GM23338 (cell line): ENCODE measurements around the gene SLC6A11. TPM values are rescaled to one million over a fixed set of nuclear protein-coding genes. Genes with fewer than 3 reads are reported as not detected.

Experiments
- ATAC-seq: fragments of 200-7000 bp; cut with Tn5 transposase; 3 replicates; pipeline ENCODE4 v1.9.1; 2020
- DNase-seq: peaks from one replicate; pipeline ENCODE4 v3.0.0-alpha.2; 2015; ENCODE audit warnings: low spot score
- H2AFZ ChIP-seq: fragments of 200-600 bp; sonication (generic); 2 replicates; pipeline ENCODE4 v1.8.0; 2016; ENCODE audit warnings: antibody characterized with exemption, mild to moderate bottlenecking, moderate library complexity
- H3F3A ChIP-seq: fragments of 200-600 bp; sonication (generic); replicated peaks from 2 replicates; pipeline ENCODE4 v1.8.0; 2017; ENCODE audit warnings: antibody characterized with exemption, mixed run types, low read depth
- H3K27ac ChIP-seq: fragments of 200-600 bp; sonication (generic); 2 replicates; pipeline ENCODE4 v1.6.1; 2016; ENCODE audit warnings: low read depth
- H3K27me3 ChIP-seq: fragments of 200-600 bp; sonication (generic); 2 replicates; pipeline ENCODE4 v1.8.0; 2016; ENCODE audit warnings: mild to moderate bottlenecking, mixed run types, moderate library complexity; ENCODE audit not compliant: insufficient read depth
- H3K36me3 ChIP-seq: fragments of 200-600 bp; sonication (generic); 2 replicates; pipeline ENCODE4 v1.8.0; 2016; ENCODE audit warnings: mild to moderate bottlenecking; ENCODE audit not compliant: insufficient read depth
- H3K4me1 ChIP-seq: fragments of 200-600 bp; sonication (generic); 2 replicates; pipeline ENCODE4 v1.8.0; 2016; ENCODE audit warnings: mild to moderate bottlenecking, moderate library complexity; ENCODE audit not compliant: insufficient read depth
- H3K4me2 ChIP-seq: fragments of 200-600 bp; sonication (generic); 2 replicates; pipeline ENCODE4 v1.7.1; 2017; ENCODE audit warnings: mixed run types
- H3K4me3 ChIP-seq: fragments of 200-600 bp; sonication (generic); 2 replicates; pipeline ENCODE4 v1.6.1; 2016; ENCODE audit warnings: mixed run types
- H3K79me2 ChIP-seq: fragments of 200-600 bp; sonication (generic); replicated peaks from 2 replicates; pipeline ENCODE4 v1.8.0; 2017; ENCODE audit warnings: mild to moderate bottlenecking; ENCODE audit not compliant: insufficient read depth
- H3K9me2 ChIP-seq: fragments of 200-600 bp; sonication (generic); 2 replicates; pipeline ENCODE4 v1.8.0; 2017; ENCODE audit not compliant: insufficient read depth
- H4K20me1 ChIP-seq: fragments of 200-600 bp; sonication (generic); replicated peaks from 2 replicates; pipeline ENCODE4 v1.8.0; 2017; ENCODE audit warnings: mild to moderate bottlenecking; ENCODE audit not compliant: insufficient read depth
- H3K27ac Mint-ChIP-seq: 2 replicates; pipeline ENCODE4 v1.8.0; 2020; ENCODE audit warnings: inconsistent platforms, mild to moderate bottlenecking, moderate library complexity, mixed read lengths
- H3K27me3 Mint-ChIP-seq: 3 replicates; pipeline ENCODE4 v1.8.0; 2022; ENCODE audit warnings: low read depth, mild to moderate bottlenecking, moderate library complexity, mixed read lengths, inconsistent platforms; ENCODE audit not compliant: insufficient read depth, poor library complexity
- H3K36me3 Mint-ChIP-seq: 3 replicates; pipeline ENCODE4 v1.8.0; 2021; ENCODE audit warnings: low read depth, mild to moderate bottlenecking, inconsistent platforms, moderate library complexity, mixed read lengths
- H3K4me1 Mint-ChIP-seq: 3 replicates; pipeline ENCODE4 v1.8.0; 2020; ENCODE audit warnings: mild to moderate bottlenecking, inconsistent platforms, mixed read lengths
- H3K4me3 Mint-ChIP-seq: 3 replicates; pipeline ENCODE4 v1.8.0; 2021; ENCODE audit warnings: moderate library complexity, mild to moderate bottlenecking, inconsistent platforms, mixed read lengths
- H3K9me3 Mint-ChIP-seq: 3 replicates; pipeline ENCODE4 v1.8.0; 2020; ENCODE audit warnings: moderate library complexity, mild to moderate bottlenecking, inconsistent platforms, mixed read lengths
- CTCF ChIP-seq, 2 experiments: fragments of 200-600 bp in 1 of 2; sonication (generic) in 1 of 2; conservative IDR thresholded peaks; 2 replicates each; pipeline versions ENCODE4 v1.5.1 to v1.6.1; 2016 to 2017; ENCODE audit warnings: antibody characterized with exemption in 2 of 2, low read depth in 2 of 2, mild to moderate bottlenecking in 2 of 2, moderate library complexity in 1 of 2
- EZH2 ChIP-seq: fragments of 200-600 bp; sonication (generic); IDR thresholded peaks from one replicate; pipeline ENCODE4 v1.8.0; 2017; ENCODE audit warnings: antibody characterized with exemption, mild to moderate bottlenecking, low read depth; ENCODE audit not compliant: unreplicated experiment
- NANOG ChIP-seq: IDR thresholded peaks from 2 replicates; pipeline ENCODE4 v1.6.1; 2016; ENCODE audit warnings: antibody characterized with exemption, borderline replicate concordance
- POLR2AphosphoS5 ChIP-seq: IDR thresholded peaks from 2 replicates; pipeline ENCODE4 v1.6.1; 2016; ENCODE audit warnings: antibody characterized with exemption, low read depth
- ZNF114 ChIP-seq: fragments of 250-450 bp; sonication (Bioruptor Pico); IDR thresholded peaks from 2 replicates; pipeline ENCODE4 v1.5.0; 2020; ENCODE audit warnings: mild to moderate bottlenecking, moderate library complexity
- ZNF331 ChIP-seq: fragments of 250-450 bp; sonication (Bioruptor Pico); IDR thresholded peaks from 2 replicates; pipeline ENCODE4 v1.5.0; 2020; ENCODE audit warnings: low read depth, mild to moderate bottlenecking, moderate library complexity
- ZNF462 ChIP-seq: fragments of 250-450 bp; sonication (Bioruptor Pico); IDR thresholded peaks from 2 replicates; pipeline ENCODE4 v1.5.0; 2020; ENCODE audit warnings: mild to moderate bottlenecking, moderate library complexity
- polyA plus RNA-seq: library from polyadenylated mRNA; unstranded; fragments of >200 nt; fragmentation: Nextera tagmentation; extraction: Ambion mirVana; gene quantifications from 2 replicates; pipeline ENCODE4 v1.2.1, GENCODE V29; 2016
- total RNA-seq: library from RNA; depleted of rRNA; stranded (reverse); fragments of >200 nt; shearing (Covaris generic); gene quantifications from 2 replicates; pipeline ENCODE4 v1.2.3, GENCODE V29; 2014

SLC6A11 gene
- total and polyA plus RNA-seq, 2 experiments from 2014 or later, result 0.47 to 1.1 TPM

- TF ChIP-seq ZNF462 (CRISPR knock-in tag) (no peak), NANOG (no peak), ZNF114 (CRISPR knock-in tag) (no peak), POLR2AphosphoS5 (no peak), CTCF (conservative IDR thresholded peaks at IDR 0.05; ENCODE audit: low read depth in 2 of 2) (no peak)
These were observed 5.7 kb upstream of the SLC6A11 start (continued) for GRCh38 chr3:10810376-10810775.

GRCh38 chr3:10813425-10813824, 2.6 kb upstream of the SLC6A11 start:
- TF ChIP-seq ZNF331 (CRISPR knock-in tag) (no peak), EZH2 (no peak), ZNF462 (CRISPR knock-in tag) (no peak), NANOG (no peak)
- Histone ChIP-seq H3K36me3 (no peaks in the 10 kb centered on the region; the same call in 1 of the 2 replicates), H2AFZ (no peak overlapping the region), H3F3A (no peaks in the 10 kb centered on the region), H3K4me3 (no peak overlapping the region), H3K27me3 (peaks cover 39% of the 10 kb centered on the region), H3K4me2 (no peak overlapping the region), H3K27ac (no peak overlapping the region), H4K20me1 (no peaks in the 10 kb centered on the region), H3K4me1 (no peaks in the 10 kb centered on the region), H3K79me2 (no peaks in the 10 kb centered on the region), H3K9me2 (0 out of 2 replicates have a peak, but pooled peaks cover 5% of the 10 kb centered on the region)
- ATAC-seq (no peak), DNase-seq (no peak)
- H3K4me3 Mint-ChIP-seq, result no peak overlapping the region
- H3K36me3 Mint-ChIP-seq, result no peaks in the 10 kb centered on the region
- peaks cover 39% of the 10 kb centered on the region for H3K27me3 Mint-ChIP-seq
- H3K4me1 Mint-ChIP-seq, result no peaks in the 10 kb centered on the region; the same call in 1 of the 3 replicates
- H3K9me3 Mint-ChIP-seq, result 0 out of 3 replicates have a peak, but pooled peaks cover 3% of the 10 kb centered on the region
- no peak overlapping the region for H3K27ac Mint-ChIP-seq
